PC-9 (cell line): Measurements from ENCODE around the gene KDM4C.

Source experiments
- EZH2 ChIP-seq: fragments of 200-600 bp; sonication (generic); IDR thresholded peaks from 2 replicates; pipeline ENCODE4 v1.8.0; 2017; ENCODE audit warnings: antibody characterized with exemption, low read depth
- TF ChIP-seq, protein P1 (sequence below): fragments of 200-600 bp; sonication (generic); conservative IDR thresholded peaks from 2 replicates; pipeline ENCODE4 v1.6.1; 2017; ENCODE audit warnings: mixed run types, antibody characterized with exemption, mild to moderate bottlenecking, moderate library complexity

DNA sequence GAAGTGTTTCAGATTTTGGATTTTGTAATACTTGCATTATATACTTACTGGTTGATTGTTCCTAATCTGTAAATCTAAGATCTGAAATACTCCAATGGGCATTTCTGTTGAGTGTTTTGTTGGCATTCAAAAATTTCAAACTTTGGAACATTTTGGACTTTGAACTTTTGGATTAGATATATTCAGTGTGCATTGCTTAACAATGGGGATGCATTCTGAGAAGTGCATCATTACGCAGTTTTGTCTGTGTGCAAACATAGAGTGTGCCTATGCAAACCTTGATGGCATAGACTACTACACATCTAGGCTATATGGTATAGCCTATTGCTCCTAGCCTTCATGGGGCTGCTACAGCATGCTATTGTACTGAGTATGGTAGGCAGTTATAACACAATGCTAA, 325.4 kb downstream of the KDM4C start:
- TF ChIP-seq, protein P1, sequence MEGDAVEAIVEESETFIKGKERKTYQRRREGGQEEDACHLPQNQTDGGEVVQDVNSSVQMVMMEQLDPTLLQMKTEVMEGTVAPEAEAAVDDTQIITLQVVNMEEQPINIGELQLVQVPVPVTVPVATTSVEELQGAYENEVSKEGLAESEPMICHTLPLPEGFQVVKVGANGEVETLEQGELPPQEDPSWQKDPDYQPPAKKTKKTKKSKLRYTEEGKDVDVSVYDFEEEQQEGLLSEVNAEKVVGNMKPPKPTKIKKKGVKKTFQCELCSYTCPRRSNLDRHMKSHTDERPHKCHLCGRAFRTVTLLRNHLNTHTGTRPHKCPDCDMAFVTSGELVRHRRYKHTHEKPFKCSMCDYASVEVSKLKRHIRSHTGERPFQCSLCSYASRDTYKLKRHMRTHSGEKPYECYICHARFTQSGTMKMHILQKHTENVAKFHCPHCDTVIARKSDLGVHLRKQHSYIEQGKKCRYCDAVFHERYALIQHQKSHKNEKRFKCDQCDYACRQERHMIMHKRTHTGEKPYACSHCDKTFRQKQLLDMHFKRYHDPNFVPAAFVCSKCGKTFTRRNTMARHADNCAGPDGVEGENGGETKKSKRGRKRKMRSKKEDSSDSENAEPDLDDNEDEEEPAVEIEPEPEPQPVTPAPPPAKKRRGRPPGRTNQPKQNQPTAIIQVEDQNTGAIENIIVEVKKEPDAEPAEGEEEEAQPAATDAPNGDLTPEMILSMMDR, result no peak
- TF ChIP-seq EZH2, result no peak
